GM12878 (cell line): Measurements from ENCODE around the gene PACS1. TPM values are rescaled to one million over a fixed set of nuclear protein-coding genes. Genes with fewer than 3 reads are reported as not detected.

ENCODE experiments used
- BCL11A ChIP-seq: IDR thresholded peaks from 2 replicates; pipeline ENCODE4 v1.6.1; 2011; ENCODE audit warnings: low read depth, low read length
- BRCA1 ChIP-seq: IDR thresholded peaks from 2 replicates; pipeline ENCODE4 v1.6.1; 2011; ENCODE audit warnings: low read depth, low read length, improper control_type of control experiment
- DPF2 ChIP-seq: fragments of 450-650 bp; IDR thresholded peaks from 2 replicates; pipeline ENCODE4 v1.6.1; 2017; ENCODE audit warnings: mild to moderate bottlenecking
- EGR1 ChIP-seq, 2 experiments: IDR thresholded peaks; 1 replicate in 1 of 2; 2 replicates in 1 of 2; pipeline ENCODE4 v1.6.1; 2011 to 2012; ENCODE audit warnings: low read depth in 2 of 2, low read length in 2 of 2, borderline replicate concordance in 1 of 2, mild to moderate bottlenecking in 1 of 2, moderate library complexity in 1 of 2
- EP300 ChIP-seq, 2 experiments: fragments of 150-350 bp in 1 of 2; IDR thresholded peaks; 2 replicates each; pipeline ENCODE4 v1.6.1; 2011 to 2012; ENCODE audit warnings: low read depth in 2 of 2, low read length in 2 of 2, borderline replicate concordance in 1 of 2, improper control_type of control experiment in 1 of 2, inconsistent platforms in 1 of 2; ENCODE audit not compliant: control insufficient read depth in 1 of 2
- EZH2 ChIP-seq: IDR thresholded peaks from 2 replicates; pipeline ENCODE4 v1.6.1; 2012; ENCODE audit warnings: low read depth, mild to moderate bottlenecking, control low read depth, inconsistent platforms, low read length, borderline replicate concordance; ENCODE audit not compliant: control insufficient read depth
- NFYB ChIP-seq: IDR thresholded peaks from 2 replicates; pipeline ENCODE4 v1.6.1; 2011; ENCODE audit warnings: low read depth, mild to moderate bottlenecking, low read length, improper control_type of control experiment, moderate library complexity; ENCODE audit not compliant: insufficient read depth
- RB1 ChIP-seq: fragments of 450-650 bp; formaldehyde crosslinking; IDR thresholded peaks from 2 replicates; pipeline ENCODE4 v1.6.1; 2017; ENCODE audit warnings: mild to moderate bottlenecking, borderline replicate concordance
- SUPT20H ChIP-seq: IDR thresholded peaks from 2 replicates; pipeline ENCODE4 v1.6.1; 2011; ENCODE audit warnings: low read depth, mild to moderate bottlenecking, low read length, moderate library complexity, borderline replicate concordance; ENCODE audit not compliant: control insufficient read depth
- TAF1 ChIP-seq: IDR thresholded peaks from 2 replicates; pipeline ENCODE4 v1.6.1; 2011; ENCODE audit warnings: mild to moderate bottlenecking, low read depth, low read length, borderline replicate concordance
- YBX1 ChIP-seq: fragments of 450-650 bp; IDR thresholded peaks from 2 replicates; pipeline ENCODE4 v1.6.1; 2016; ENCODE audit warnings: antibody characterized with exemption
- ZNF217 ChIP-seq: fragments of 450-650 bp; IDR thresholded peaks from 2 replicates; pipeline ENCODE4 v1.6.1; 2017; ENCODE audit warnings: antibody characterized with exemption, mild to moderate bottlenecking
- ZNF24 ChIP-seq: fragments of 450-650 bp; IDR thresholded peaks from 2 replicates; pipeline ENCODE4 v1.6.1; 2017; ENCODE audit warnings: antibody characterized with exemption, mild to moderate bottlenecking
- polyA plus RNA-seq, 11 experiments: library from polyadenylated mRNA; depleted of rRNA in 4 of 11; unstranded in 6 of 11; stranded (reverse) in 5 of 11; fragments of >200 nt; fragmentation: Nextera tagmentation in 4 of 11; fragmentation: Illumina TruSeq in 1 of 11; extraction: Ambion mirVana in 4 of 11; extraction: Trizol in 1 of 11; gene quantifications; 1 replicate in 1 of 11; 2 replicates in 10 of 11; pipeline versions ENCODE4 v1.2.1 to v1.2.3, GENCODE V29; 2011 to 2016; ENCODE audit warnings: inconsistent platforms in 2 of 11, missing spikeins in 2 of 11, low read depth in 1 of 11
- total RNA-seq, 4 experiments: library from RNA; depleted of rRNA in 3 of 4; stranded (reverse); fragments of >200 nt in 3 of 4; fragmentation: Illumina TruSeq in 1 of 4; extraction: Trizol in 1 of 4; gene quantifications; 2 replicates each; pipeline versions ENCODE4 v1.2.1 to v1.2.3, GENCODE V29; 2013 to 2021
- TF ChIP-seq, protein P1 (sequence below): IDR thresholded peaks from 2 replicates; pipeline ENCODE4 v1.6.1; 2011; ENCODE audit warnings: borderline replicate concordance, low read depth, mild to moderate bottlenecking, moderate library complexity, low read length; ENCODE audit not compliant: insufficient read depth, poor library complexity, severe bottlenecking
- TF ChIP-seq, protein P2 (sequence below): fragments of 450-650 bp; IDR thresholded peaks from 2 replicates; pipeline ENCODE4 v1.6.1; 2017; ENCODE audit warnings: antibody characterized with exemption, mild to moderate bottlenecking, moderate library complexity
- TF ChIP-seq, protein P3 (sequence below): IDR thresholded peaks from 2 replicates; pipeline ENCODE4 v1.6.1; 2011; ENCODE audit warnings: borderline replicate concordance, low read depth, mild to moderate bottlenecking, moderate library complexity, mixed read lengths, low read length; ENCODE audit not compliant: insufficient read depth; ENCODE audit errors: extremely low read length
- TF ChIP-seq, protein P4 (sequence below), 3 experiments: IDR thresholded peaks in 2 of 3; conservative IDR thresholded peaks in 1 of 3; 2 replicates each; pipeline ENCODE4 v1.5.1; 2011; ENCODE audit warnings: low read depth in 3 of 3, low read length in 3 of 3, mild to moderate bottlenecking in 3 of 3, control low read depth in 2 of 3, moderate library complexity in 2 of 3, inconsistent platforms in 1 of 3, mixed read lengths in 1 of 3; ENCODE audit not compliant: control insufficient read depth in 2 of 3, insufficient read depth in 1 of 3; ENCODE audit errors: extremely low read depth in 1 of 3
- TF ChIP-seq, protein P5 (sequence below): IDR thresholded peaks from 2 replicates; pipeline ENCODE4 v1.6.1; 2012; ENCODE audit warnings: mild to moderate bottlenecking, low read depth, low read length

The PACS1 gene
- total and polyA plus RNA-seq, 10 of the 15 experiments (the other 5 are each of a cell fraction or from before 2014, with no cell fraction given), result 1.1 to 74.3 (median 17.9) TPM

DNA sequence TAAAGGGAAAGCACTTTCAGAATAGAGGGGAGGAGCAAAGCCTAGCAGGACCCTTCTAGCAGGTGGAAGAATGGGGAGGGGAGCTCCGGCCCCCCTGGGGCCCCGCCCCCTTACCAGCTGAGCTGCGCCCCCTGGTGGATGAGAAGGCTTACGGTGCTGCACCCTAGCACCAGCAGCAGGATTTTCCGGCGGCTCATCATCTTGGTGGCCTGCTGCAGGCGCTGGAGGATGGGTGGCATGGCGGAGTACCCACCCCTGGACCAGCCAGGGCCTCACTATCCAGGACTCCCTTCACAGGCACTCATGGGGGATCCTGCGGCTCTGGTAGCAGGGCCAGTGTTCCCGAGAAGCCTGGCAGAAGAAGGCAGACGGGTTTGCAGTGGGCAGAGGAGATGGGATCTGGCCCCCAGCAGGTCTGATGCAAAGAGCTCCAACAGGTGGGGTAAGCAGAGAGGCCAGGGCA, 24.9 kb upstream of the PACS1 start (continued):
- TF ChIP-seq SUPT20H (no peak), EGR1 (IDR thresholded peaks at IDR 0.05; ENCODE audit: borderline replicate concordance in 1 of 2, low read depth in 2 of 2, low read length in 2 of 2) (0 out of 3 replicates have a peak, but pooled peaks of 1 of the 2 experiments have one; percentile 20), BCL11A (no peak), RB1 (no peak), YBX1 (no peak), BRCA1 (no peak), TAF1 (no peak), DPF2 (no peak), EZH2 (no peak), EP300 (IDR thresholded peaks at IDR 0.05; ENCODE audit: borderline replicate concordance in 1 of 2, control insufficient read depth in 1 of 2, low read depth in 2 of 2, low read length in 2 of 2) (no peak), ZNF24 (no peak), ZNF217 (no peak), NFYB (no peak)
- TF ChIP-seq, protein P1, sequence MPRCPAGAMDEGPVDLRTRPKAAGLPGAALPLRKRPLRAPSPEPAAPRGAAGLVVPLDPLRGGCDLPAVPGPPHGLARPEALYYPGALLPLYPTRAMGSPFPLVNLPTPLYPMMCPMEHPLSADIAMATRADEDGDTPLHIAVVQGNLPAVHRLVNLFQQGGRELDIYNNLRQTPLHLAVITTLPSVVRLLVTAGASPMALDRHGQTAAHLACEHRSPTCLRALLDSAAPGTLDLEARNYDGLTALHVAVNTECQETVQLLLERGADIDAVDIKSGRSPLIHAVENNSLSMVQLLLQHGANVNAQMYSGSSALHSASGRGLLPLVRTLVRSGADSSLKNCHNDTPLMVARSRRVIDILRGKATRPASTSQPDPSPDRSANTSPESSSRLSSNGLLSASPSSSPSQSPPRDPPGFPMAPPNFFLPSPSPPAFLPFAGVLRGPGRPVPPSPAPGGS, result no peak
- TF ChIP-seq, protein P2, sequence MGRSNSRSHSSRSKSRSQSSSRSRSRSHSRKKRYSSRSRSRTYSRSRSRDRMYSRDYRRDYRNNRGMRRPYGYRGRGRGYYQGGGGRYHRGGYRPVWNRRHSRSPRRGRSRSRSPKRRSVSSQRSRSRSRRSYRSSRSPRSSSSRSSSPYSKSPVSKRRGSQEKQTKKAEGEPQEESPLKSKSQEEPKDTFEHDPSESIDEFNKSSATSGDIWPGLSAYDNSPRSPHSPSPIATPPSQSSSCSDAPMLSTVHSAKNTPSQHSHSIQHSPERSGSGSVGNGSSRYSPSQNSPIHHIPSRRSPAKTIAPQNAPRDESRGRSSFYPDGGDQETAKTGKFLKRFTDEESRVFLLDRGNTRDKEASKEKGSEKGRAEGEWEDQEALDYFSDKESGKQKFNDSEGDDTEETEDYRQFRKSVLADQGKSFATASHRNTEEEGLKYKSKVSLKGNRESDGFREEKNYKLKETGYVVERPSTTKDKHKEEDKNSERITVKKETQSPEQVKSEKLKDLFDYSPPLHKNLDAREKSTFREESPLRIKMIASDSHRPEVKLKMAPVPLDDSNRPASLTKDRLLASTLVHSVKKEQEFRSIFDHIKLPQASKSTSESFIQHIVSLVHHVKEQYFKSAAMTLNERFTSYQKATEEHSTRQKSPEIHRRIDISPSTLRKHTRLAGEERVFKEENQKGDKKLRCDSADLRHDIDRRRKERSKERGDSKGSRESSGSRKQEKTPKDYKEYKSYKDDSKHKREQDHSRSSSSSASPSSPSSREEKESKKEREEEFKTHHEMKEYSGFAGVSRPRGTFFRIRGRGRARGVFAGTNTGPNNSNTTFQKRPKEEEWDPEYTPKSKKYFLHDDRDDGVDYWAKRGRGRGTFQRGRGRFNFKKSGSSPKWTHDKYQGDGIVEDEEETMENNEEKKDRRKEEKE, result no peak
- TF ChIP-seq, protein P3, sequence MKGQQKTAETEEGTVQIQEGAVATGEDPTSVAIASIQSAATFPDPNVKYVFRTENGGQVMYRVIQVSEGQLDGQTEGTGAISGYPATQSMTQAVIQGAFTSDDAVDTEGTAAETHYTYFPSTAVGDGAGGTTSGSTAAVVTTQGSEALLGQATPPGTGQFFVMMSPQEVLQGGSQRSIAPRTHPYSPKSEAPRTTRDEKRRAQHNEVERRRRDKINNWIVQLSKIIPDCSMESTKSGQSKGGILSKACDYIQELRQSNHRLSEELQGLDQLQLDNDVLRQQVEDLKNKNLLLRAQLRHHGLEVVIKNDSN, result no peak
- TF ChIP-seq, protein P4, sequence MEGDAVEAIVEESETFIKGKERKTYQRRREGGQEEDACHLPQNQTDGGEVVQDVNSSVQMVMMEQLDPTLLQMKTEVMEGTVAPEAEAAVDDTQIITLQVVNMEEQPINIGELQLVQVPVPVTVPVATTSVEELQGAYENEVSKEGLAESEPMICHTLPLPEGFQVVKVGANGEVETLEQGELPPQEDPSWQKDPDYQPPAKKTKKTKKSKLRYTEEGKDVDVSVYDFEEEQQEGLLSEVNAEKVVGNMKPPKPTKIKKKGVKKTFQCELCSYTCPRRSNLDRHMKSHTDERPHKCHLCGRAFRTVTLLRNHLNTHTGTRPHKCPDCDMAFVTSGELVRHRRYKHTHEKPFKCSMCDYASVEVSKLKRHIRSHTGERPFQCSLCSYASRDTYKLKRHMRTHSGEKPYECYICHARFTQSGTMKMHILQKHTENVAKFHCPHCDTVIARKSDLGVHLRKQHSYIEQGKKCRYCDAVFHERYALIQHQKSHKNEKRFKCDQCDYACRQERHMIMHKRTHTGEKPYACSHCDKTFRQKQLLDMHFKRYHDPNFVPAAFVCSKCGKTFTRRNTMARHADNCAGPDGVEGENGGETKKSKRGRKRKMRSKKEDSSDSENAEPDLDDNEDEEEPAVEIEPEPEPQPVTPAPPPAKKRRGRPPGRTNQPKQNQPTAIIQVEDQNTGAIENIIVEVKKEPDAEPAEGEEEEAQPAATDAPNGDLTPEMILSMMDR (IDR thresholded peaks at IDR 0.05 in 2 of 3, conservative IDR thresholded peaks at IDR 0.05 in 1 of 3; ENCODE audit: control insufficient read depth in 2 of 3, extremely low read depth in 1 of 3, insufficient read depth in 1 of 3, low read depth in 3 of 3, low read length in 3 of 3), result peak; percentile 86 to 94 (median 89)
- TF ChIP-seq, protein P5, sequence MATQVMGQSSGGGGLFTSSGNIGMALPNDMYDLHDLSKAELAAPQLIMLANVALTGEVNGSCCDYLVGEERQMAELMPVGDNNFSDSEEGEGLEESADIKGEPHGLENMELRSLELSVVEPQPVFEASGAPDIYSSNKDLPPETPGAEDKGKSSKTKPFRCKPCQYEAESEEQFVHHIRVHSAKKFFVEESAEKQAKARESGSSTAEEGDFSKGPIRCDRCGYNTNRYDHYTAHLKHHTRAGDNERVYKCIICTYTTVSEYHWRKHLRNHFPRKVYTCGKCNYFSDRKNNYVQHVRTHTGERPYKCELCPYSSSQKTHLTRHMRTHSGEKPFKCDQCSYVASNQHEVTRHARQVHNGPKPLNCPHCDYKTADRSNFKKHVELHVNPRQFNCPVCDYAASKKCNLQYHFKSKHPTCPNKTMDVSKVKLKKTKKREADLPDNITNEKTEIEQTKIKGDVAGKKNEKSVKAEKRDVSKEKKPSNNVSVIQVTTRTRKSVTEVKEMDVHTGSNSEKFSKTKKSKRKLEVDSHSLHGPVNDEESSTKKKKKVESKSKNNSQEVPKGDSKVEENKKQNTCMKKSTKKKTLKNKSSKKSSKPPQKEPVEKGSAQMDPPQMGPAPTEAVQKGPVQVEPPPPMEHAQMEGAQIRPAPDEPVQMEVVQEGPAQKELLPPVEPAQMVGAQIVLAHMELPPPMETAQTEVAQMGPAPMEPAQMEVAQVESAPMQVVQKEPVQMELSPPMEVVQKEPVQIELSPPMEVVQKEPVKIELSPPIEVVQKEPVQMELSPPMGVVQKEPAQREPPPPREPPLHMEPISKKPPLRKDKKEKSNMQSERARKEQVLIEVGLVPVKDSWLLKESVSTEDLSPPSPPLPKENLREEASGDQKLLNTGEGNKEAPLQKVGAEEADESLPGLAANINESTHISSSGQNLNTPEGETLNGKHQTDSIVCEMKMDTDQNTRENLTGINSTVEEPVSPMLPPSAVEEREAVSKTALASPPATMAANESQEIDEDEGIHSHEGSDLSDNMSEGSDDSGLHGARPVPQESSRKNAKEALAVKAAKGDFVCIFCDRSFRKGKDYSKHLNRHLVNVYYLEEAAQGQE, result no peak
